HG02938 (cell line): ENCODE data around the gene SLC22A5.

ENCODE experiments used
- ATAC-seq: cut with Tn5 transposase; IDR thresholded peaks from one replicate; pipeline ENCODE4 v1.9.1; 2021; ENCODE audit warnings: mild to moderate bottlenecking, moderate library complexity; ENCODE audit not compliant: unreplicated experiment

The SLC22A5 gene

GRCh38 chr5:132369474-132370180 is at the start of gene SLC22A5:
Gene SLC22A5, plus strand, starts transcription at chr5:132369710. Its CDS starts 263 bp downstream, at chr5:132369973.
- peak; percentile 79 for ATAC-seq

GRCh38 chr5:132319975-132320374 is 49.5 kb upstream of the SLC22A5 start:
- ATAC-seq = no peak

- ATAC-seq = no peak
Observed at GRCh38 chr5:132321109-132321721, 48.3 kb upstream of the SLC22A5 start.

- no peak for ATAC-seq
Observed at GRCh38 chr5:132322266-132322665, 47.2 kb upstream of the SLC22A5 start.

- ATAC-seq = no peak
Observed at GRCh38 chr5:132323202-132323601, 46.3 kb upstream of the SLC22A5 start.

GRCh38 chr5:132325691-132326090 is 43.8 kb upstream of the SLC22A5 start:
- ATAC-seq = no peak

- ATAC-seq = no peak
Observed at GRCh38 chr5:132327252-132327955, 42.1 kb upstream of the SLC22A5 start.

GRCh38 chr5:132334812-132335211 is 34.7 kb upstream of the SLC22A5 start:
- ATAC-seq = no peak

- ATAC-seq = no peak
Observed at GRCh38 chr5:132335402-132335801, 34.1 kb upstream of the SLC22A5 start.

- ATAC-seq = no peak
Observed at GRCh38 chr5:132339502-132339901, 30.0 kb upstream of the SLC22A5 start.

GRCh38 chr5:132342291-132343180 is 27.0 kb upstream of the SLC22A5 start:
- ATAC-seq = no peak

- no peak for ATAC-seq
Observed at GRCh38 chr5:132344775-132345514, 24.6 kb upstream of the SLC22A5 start.

- ATAC-seq = no peak
Observed at GRCh38 chr5:132353486-132353995, 16.0 kb upstream of the SLC22A5 start.

GRCh38 chr5:132354381-132355139 is 14.9 kb upstream of the SLC22A5 start:
- no peak for ATAC-seq

GRCh38 chr5:132355140-132355765 is 14.3 kb upstream of the SLC22A5 start:
- no peak for ATAC-seq

GRCh38 chr5:132358775-132359174 is 10.7 kb upstream of the SLC22A5 start:
- ATAC-seq = no peak

GRCh38 chr5:132362086-132362485 is 7.4 kb upstream of the SLC22A5 start:
- no peak for ATAC-seq

GRCh38 chr5:132363431-132364112 is 5.9 kb upstream of the SLC22A5 start:
- no peak for ATAC-seq
